GM08714 (cell line): ENCODE data around the gene TNIK.
"Not testable (repeated sequence)": the region's sequence is repeated elsewhere in the genome, so short reads cannot be mapped to it uniquely, and the experiment has no call there.

Experiments used
- H3K4me3 ChIP-seq: fragments of 200-500 bp; sonication (Bioruptor generic); 2 replicates; pipeline ENCODE4 v1.5.1; 2014; ENCODE audit warnings: mild to moderate bottlenecking, low read length, inconsistent platforms
- ZNF274 ChIP-seq: IDR thresholded peaks from 2 replicates; pipeline ENCODE4 v1.6.1; 2012; ENCODE audit warnings: mild to moderate bottlenecking, low read depth, low read length

The TNIK gene

GRCh38 chr3:171314341-171314740 lies 145.9 kb downstream of the TNIK start:
- H3K4me3 ChIP-seq, result no peak overlapping the region
- no peak for TF ChIP-seq ZNF274

GRCh38 chr3:171313702-171314101 lies 146.5 kb downstream of the TNIK start:
- no peak for TF ChIP-seq ZNF274
- H3K4me3 ChIP-seq, result no peak overlapping the region

- H3K4me3 ChIP-seq, result no peak overlapping the region
Observed at GRCh38 chr3:171312741-171313140, 147.5 kb downstream of the TNIK start.

GRCh38 chr3:171311784-171312183 lies 148.4 kb downstream of the TNIK start:
- no peak overlapping the region for H3K4me3 ChIP-seq
- TF ChIP-seq ZNF274, result no peak

More at GRCh38 chr3:171312741-171313140, 147.5 kb downstream of the TNIK start:
- no peak for TF ChIP-seq ZNF274

GRCh38 chr3:171309906-171310359 lies 150.3 kb downstream of the TNIK start:
- no peak for TF ChIP-seq ZNF274

GRCh38 chr3:171307988-171308387 lies 152.2 kb downstream of the TNIK start:
- TF ChIP-seq ZNF274, result no peak
- no peak overlapping the region for H3K4me3 ChIP-seq

More at GRCh38 chr3:171309906-171310359, 150.3 kb downstream of the TNIK start:
- H3K4me3 ChIP-seq, result no peak overlapping the region

- TF ChIP-seq ZNF274, result no peak
Observed at GRCh38 chr3:171307046-171307585, 153.1 kb downstream of the TNIK start.

GRCh38 chr3:171306631-171307030 lies 153.6 kb downstream of the TNIK start:
- H3K4me3 ChIP-seq, result no peak overlapping the region
- TF ChIP-seq ZNF274, result no peak

More at GRCh38 chr3:171307046-171307585, 153.1 kb downstream of the TNIK start:
- H3K4me3 ChIP-seq, result no peak overlapping the region

- not testable (repeated sequence) for H3K4me3 ChIP-seq
Observed at GRCh38 chr3:171305823-171306222, 154.4 kb downstream of the TNIK start.

- H3K4me3 ChIP-seq, result not testable (repeated sequence)
Observed at GRCh38 chr3:171304498-171304897, 155.7 kb downstream of the TNIK start.

GRCh38 chr3:171304017-171304416 lies 156.2 kb downstream of the TNIK start:
- H3K4me3 ChIP-seq, result not testable (repeated sequence)

GRCh38 chr3:171301998-171302397 lies 158.2 kb downstream of the TNIK start:
- H3K4me3 ChIP-seq, result no peak overlapping the region
- TF ChIP-seq ZNF274, result no peak

GRCh38 chr3:171301002-171301401 lies 159.2 kb downstream of the TNIK start:
- H3K4me3 ChIP-seq, result no peak overlapping the region
- no peak for TF ChIP-seq ZNF274

GRCh38 chr3:171297951-171298350 lies 162.3 kb downstream of the TNIK start:
- H3K4me3 ChIP-seq, result no peak overlapping the region
- TF ChIP-seq ZNF274, result no peak

GRCh38 chr3:171297207-171297606 lies 163.0 kb downstream of the TNIK start:
- no peak for TF ChIP-seq ZNF274
- no peak overlapping the region for H3K4me3 ChIP-seq
